NCI-H226 (cell line): ENCODE data around the gene OR51A7.

ENCODE experiments used
- DNase-seq: peaks from one replicate; pipeline ENCODE4 v3.0.0-alpha.2; 2015

The OR51A7 gene

DNA sequence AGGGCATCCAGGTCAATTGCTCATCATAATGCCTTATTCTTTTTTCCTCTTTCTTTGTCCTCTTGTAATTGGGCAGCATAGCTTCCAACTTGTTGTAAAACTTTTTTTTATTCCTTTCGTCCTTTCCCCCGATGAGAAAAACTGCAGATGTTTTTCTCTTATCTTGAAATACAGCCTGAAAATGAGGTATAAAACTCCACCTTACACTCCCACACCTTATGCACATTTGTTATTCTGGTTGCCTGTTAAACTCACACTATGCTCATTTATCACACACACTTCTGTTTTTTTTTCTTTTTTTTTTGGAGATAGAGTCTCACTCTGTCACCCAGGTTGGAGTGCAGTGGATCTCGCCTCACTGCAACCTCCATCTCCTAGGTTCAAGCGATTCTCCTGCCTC, 53.8 kb downstream of the OR51A7 start:
- no peak for DNase-seq
